IMR-90 (cell line): Measurements from ENCODE around the gene BLNK. TPM values are rescaled to one million over a fixed set of nuclear protein-coding genes. Genes with fewer than 3 reads are reported as not detected.

ENCODE experiments used
- ATAC-seq: fragments of 200-7000 bp; cut with Tn5 transposase; 2 replicates; pipeline ENCODE4 v1.9.1; 2020; ENCODE audit warnings: low read depth, mild to moderate bottlenecking, moderate library complexity
- BruUV-seq: library from RNA; stranded (reverse); fragments of 400-500 nt; replicated peaks from 2 replicates; lab custom pipeline; 2021; lab: Mats Ljungman, UMichigan
- CTCF ChIA-PET: fragments of 300-600 bp; formaldehyde crosslinking; extraction: SDS; loops from one replicate; lab custom pipeline; 2021; ENCODE audit warnings: antibody characterized with exemption; lab: Yijun Ruan, JAX
- POLR2A ChIA-PET: fragments of 300-600 bp; sonication (Branson Sonifier 250); formaldehyde crosslinking; loops from one replicate; lab custom pipeline; 2022; ENCODE audit warnings: antibody characterized with exemption; ENCODE audit not compliant: unreplicated experiment; lab: Charles Lee
- DNase-seq: peaks from one replicate; pipeline ENCODE4 v3.0.0; 2013
- H2AFZ ChIP-seq: replicated peaks from 2 replicates; pipeline ENCODE3; 2013; ENCODE audit warnings: low read length, mild to moderate bottlenecking; ENCODE audit not compliant: poor library complexity
- H2AK5ac ChIP-seq: 2 replicates; pipeline ENCODE4 v1.6.1; 2013; ENCODE audit warnings: low read depth, low read length, inconsistent platforms
- H2AK9ac ChIP-seq: replicated peaks from 2 replicates; pipeline ENCODE3; 2013; ENCODE audit warnings: mild to moderate bottlenecking, low read depth, low read length, moderate library complexity; ENCODE audit not compliant: poor library complexity
- H2BK120ac ChIP-seq: 2 replicates; pipeline ENCODE4 v1.6.1; 2013; ENCODE audit warnings: low read depth, low read length, inconsistent platforms
- H2BK15ac ChIP-seq: 3 replicates; pipeline ENCODE4 v1.6.1; 2013; ENCODE audit warnings: low read depth, low read length, inconsistent platforms
- H2BK20ac ChIP-seq: 2 replicates; pipeline ENCODE4 v1.6.1; 2013; ENCODE audit warnings: low read depth, mild to moderate bottlenecking, inconsistent platforms, low read length, moderate library complexity
- H2BK5ac ChIP-seq: 2 replicates; pipeline ENCODE4 v1.6.1; 2013; ENCODE audit warnings: mild to moderate bottlenecking, low read depth, low read length, inconsistent platforms; ENCODE audit not compliant: poor library complexity, severe bottlenecking
- H3K14ac ChIP-seq: replicated peaks from 2 replicates; pipeline ENCODE4 v1.6.1; 2013; ENCODE audit warnings: low read depth, low read length, inconsistent platforms
- H3K18ac ChIP-seq: 2 replicates; pipeline ENCODE4 v1.6.1; 2013; ENCODE audit warnings: low read depth, low read length, control low read depth
- H3K23ac ChIP-seq: 2 replicates; pipeline ENCODE4 v1.6.1; 2013; ENCODE audit warnings: low read depth, low read length, inconsistent platforms
- H3K27ac ChIP-seq: 2 replicates; pipeline ENCODE4 v1.5.1; 2013; ENCODE audit warnings: mild to moderate bottlenecking, control low read depth, low read length; ENCODE audit not compliant: insufficient read depth
- H3K27me3 ChIP-seq: 2 replicates; pipeline ENCODE4 v1.6.1; 2013; ENCODE audit warnings: low read length; ENCODE audit not compliant: control insufficient read depth, insufficient read depth
- H3K36me3 ChIP-seq: 2 replicates; pipeline ENCODE4 v1.6.1; 2013; ENCODE audit warnings: low read length, mixed read lengths; ENCODE audit not compliant: control insufficient read depth, insufficient read depth
- H3K4ac ChIP-seq: 2 replicates; pipeline ENCODE4 v1.6.1; 2013; ENCODE audit warnings: low read depth, low read length, inconsistent platforms
- H3K4me1 ChIP-seq: 2 replicates; pipeline ENCODE4 v1.6.1; 2013; ENCODE audit warnings: low read length, mixed read lengths; ENCODE audit not compliant: control insufficient read depth, insufficient read depth
- H3K4me2 ChIP-seq: 2 replicates; pipeline ENCODE4 v1.6.1; 2013; ENCODE audit warnings: low read depth, mild to moderate bottlenecking, control low read depth, low read length, moderate library complexity
- H3K4me3 ChIP-seq: 2 replicates; pipeline ENCODE4 v1.5.1; 2013; ENCODE audit warnings: low read depth, mild to moderate bottlenecking, control low read depth, low read length, moderate library complexity; ENCODE audit not compliant: insufficient read depth
- H3K56ac ChIP-seq: 2 replicates; pipeline ENCODE4 v1.6.1; 2013; ENCODE audit warnings: low read length, inconsistent platforms; ENCODE audit not compliant: insufficient read depth; ENCODE audit errors: extremely low read depth
- H3K79me1 ChIP-seq, 2 experiments: 2 replicates each; pipeline ENCODE4 v1.6.1; 2013; ENCODE audit warnings: low read length in 2 of 2, inconsistent platforms in 1 of 2, low read depth in 1 of 2
- H3K9ac ChIP-seq: 2 replicates; pipeline ENCODE4 v1.6.1; 2013; ENCODE audit warnings: low read depth, low read length, control low read depth
- H3K9me1 ChIP-seq: 2 replicates; pipeline ENCODE4 v1.6.1; 2013; ENCODE audit warnings: low read length, inconsistent platforms; ENCODE audit not compliant: insufficient read depth
- H3K9me3 ChIP-seq: 2 replicates; pipeline ENCODE4 v1.6.1; 2013; ENCODE audit warnings: low read length; ENCODE audit not compliant: control insufficient read depth, insufficient read depth
- H4K20me1 ChIP-seq: 2 replicates; pipeline ENCODE4 v1.6.1; 2013; ENCODE audit warnings: low read length, inconsistent platforms; ENCODE audit not compliant: insufficient read depth
- H4K5ac ChIP-seq: 2 replicates; pipeline ENCODE4 v1.6.1; 2013; ENCODE audit warnings: mild to moderate bottlenecking, low read depth, low read length, control low read depth
- H4K8ac ChIP-seq, 2 experiments: 2 replicates each; pipeline ENCODE4 v1.6.1; 2013; ENCODE audit warnings: low read depth in 2 of 2, low read length in 2 of 2, control low read depth in 1 of 2, inconsistent platforms in 1 of 2
- H4K91ac ChIP-seq: 2 replicates; pipeline ENCODE4 v1.6.1; 2013; ENCODE audit warnings: low read depth, low read length, inconsistent platforms; ENCODE audit not compliant: insufficient read depth
- BHLHE40 ChIP-seq: fragments of 150-350 bp; IDR thresholded peaks from 2 replicates; pipeline ENCODE4 v1.6.1; 2016; ENCODE audit warnings: mild to moderate bottlenecking, low read depth, low read length
- FOS ChIP-seq: fragments of 150-350 bp; IDR thresholded peaks from 2 replicates; pipeline ENCODE4 v1.6.1; 2016; ENCODE audit warnings: low read depth, low read length
- MAFK ChIP-seq: IDR thresholded peaks from 2 replicates; pipeline ENCODE4 v1.6.1; 2012; ENCODE audit warnings: low read depth, low read length, improper control_type of control experiment
- RAD21 ChIP-seq: IDR thresholded peaks from 2 replicates; pipeline ENCODE4 v1.6.1; 2012; ENCODE audit warnings: low read length, improper control_type of control experiment
- WGBS, 2 experiments: methylation state at CpG; one replicate each; pipeline versions ENCODE4 v1.1.5 to v1.1.7; 2013; ENCODE audit warnings: missing lambda C conversion rate in 2 of 2; ENCODE audit not compliant: insufficient read length in 1 of 2; ENCODE audit errors: extremely low coverage in 2 of 2; 5-methylcytosine and 5-hydroxymethylcytosine counted together
- dilution Hi-C: fragments of 300-500 bp; cut with HindIII; formaldehyde crosslinking; loops from one replicate; pipeline ENCODE4 v1.14.3; 2018; ENCODE audit warnings: low sequenced_read_pairs; ENCODE audit not compliant: unreplicated experiment
- in situ Hi-C: fragments of 300-500 bp; cut with MboI; formaldehyde crosslinking; loops from 3 replicates; pipeline ENCODE4 v1.14.3; 2019; ENCODE audit warnings: low sequenced_read_pairs, inconsistent platforms, mixed read lengths
- intact Hi-C: fragments of 100-400 bp; cut with micrococcal nuclease; formaldehyde crosslinking; loops from 2 replicates; pipeline ENCODE4 v1.10.0; 2022
- polyA plus RNA-seq, 3 experiments: library from polyadenylated mRNA; depleted of rRNA; stranded (reverse); fragments of >200 nt; gene quantifications; 2 replicates each; pipeline ENCODE4 v1.2.3, GENCODE V29; 2012; ENCODE audit warnings: low replicate concordance in 1 of 3
- total RNA-seq: library from RNA; depleted of rRNA; stranded (reverse); fragments of >200 nt; gene quantifications from 2 replicates; pipeline ENCODE4 v1.2.3, GENCODE V29; 2012

BLNK gene
- total and polyA plus RNA-seq, 2 of the 4 experiments (the other 2 are of a cell fraction) = not detected

DNA sequence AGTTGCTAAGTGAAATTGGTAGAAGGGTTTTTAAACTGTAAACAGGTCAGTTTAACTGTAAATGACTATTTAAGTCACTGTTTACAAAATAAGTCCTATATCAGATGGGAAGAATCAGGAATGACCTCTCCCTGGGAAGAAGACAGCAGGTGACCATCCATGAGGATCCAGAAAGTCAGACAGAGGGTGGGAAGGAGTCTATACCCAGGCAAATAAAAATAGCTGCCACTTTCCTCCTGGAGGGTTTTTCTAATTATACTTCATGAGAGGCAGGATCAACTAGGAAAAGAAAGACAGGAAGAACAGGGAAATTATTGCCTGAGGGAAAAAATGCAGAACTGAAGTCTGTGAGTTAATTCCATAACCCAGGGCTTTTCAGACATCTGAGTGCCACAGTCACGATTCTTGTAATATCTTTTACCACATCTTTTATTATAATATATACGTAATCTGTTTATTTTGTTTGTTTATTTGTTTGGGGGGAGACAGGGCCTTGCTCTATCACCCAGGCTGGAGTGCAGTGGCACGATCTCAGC, 39.9 kb upstream of the BLNK start:
- no peaks in the 10 kb centered on the region for H3K9me3 ChIP-seq
- no peak overlapping the region for H2AK5ac ChIP-seq
- H4K8ac ChIP-seq = no peak overlapping the region
- intact Hi-C loops = no loop called here
- H2BK20ac ChIP-seq = no peak overlapping the region
- H2BK15ac ChIP-seq = no peak overlapping the region
- H3K4me2 ChIP-seq = no peak overlapping the region
- H4K5ac ChIP-seq = no peak overlapping the region
- no peak overlapping the region for H3K4me3 ChIP-seq
- H3K4ac ChIP-seq = no peak overlapping the region
- in situ Hi-C loops = no loop called here
- H2BK5ac ChIP-seq = no peak overlapping the region
- no peak overlapping the region for H3K18ac ChIP-seq
- POLR2A ChIA-PET = no interaction called here
- H3K9me1 ChIP-seq = no peaks in the 10 kb centered on the region
- H2AFZ ChIP-seq = no peak overlapping the region
- no peaks in the 10 kb centered on the region for H3K79me1 ChIP-seq
- dilution Hi-C loops = no loop called here
- no peak for DNase-seq
- no peaks in the 10 kb centered on the region for H4K20me1 ChIP-seq
- H3K9ac ChIP-seq = no peak overlapping the region
- no peaks in the 10 kb centered on the region for H3K27me3 ChIP-seq
- H3K4me1 ChIP-seq = no peaks in the 10 kb centered on the region
- H2AK9ac ChIP-seq = no peak overlapping the region
- H4K91ac ChIP-seq = no peak overlapping the region
- WGBS, 2 experiments = no CpG with 5 or more reads among the region's 3 CpGs
- no peaks in the 10 kb centered on the region for H3K36me3 ChIP-seq
- no TSS peak for BruUV-seq
- H3K56ac ChIP-seq = no peak overlapping the region
- no peak overlapping the region for H3K23ac ChIP-seq
- no peak overlapping the region for H3K14ac ChIP-seq
- H3K27ac ChIP-seq = no peak overlapping the region
- TF ChIP-seq FOS = no peak
- TF ChIP-seq MAFK = no peak
- TF ChIP-seq RAD21 = no peak
- no peak for TF ChIP-seq BHLHE40
- CTCF ChIA-PET = no interaction called here
- H2BK120ac ChIP-seq = no peak overlapping the region
- no peak for ATAC-seq
